Upper lobe of left lung (tissue), 4 donors: ENCODE data around the gene COL4A5.

ENCODE experiments used
- CTCF ChIP-seq, 6 experiments: fragments of 450-650 bp in 4 of 6; fragments of 200-600 bp in 2 of 6; sonication (generic) in 2 of 6; IDR thresholded peaks; one replicate each; pipeline ENCODE4 v1.5.1; 2016 to 2019; ENCODE audit warnings: antibody characterized with exemption in 6 of 6
- EP300 ChIP-seq, 4 donors: sonication (generic); formaldehyde crosslinking; IDR thresholded peaks; one replicate each; pipeline ENCODE4 v1.5.1; 2017; ENCODE audit warnings: antibody characterized with exemption in 4 of 4, control low read depth in 2 of 4
- POLR2A ChIP-seq, 4 donors: fragments of 450-650 bp; IDR thresholded peaks; one replicate each; pipeline ENCODE4 v1.5.1; 2016 to 2017; ENCODE audit warnings: antibody characterized with exemption in 4 of 4, mild to moderate bottlenecking in 2 of 4
- POLR2AphosphoS5 ChIP-seq, 2 donors: sonication (generic); formaldehyde crosslinking; IDR thresholded peaks; one replicate each; pipeline ENCODE4 v1.5.1; 2017; ENCODE audit warnings: antibody characterized with exemption in 2 of 2

GRCh38 chrX:108426262-108426661 is 13.4 kb upstream of the COL4A5 start:
- TF ChIP-seq CTCF (IDR thresholded peaks at IDR 0.05) (no peak), POLR2AphosphoS5 (IDR thresholded peaks at IDR 0.05) (no peak), POLR2A (IDR thresholded peaks at IDR 0.05) (no peak), EP300 (IDR thresholded peaks at IDR 0.05) (no peak)
